ENCODE data around the gene KLHL8. TPM values are rescaled to one million over a fixed set of nuclear protein-coding genes. Genes with fewer than 3 reads are reported as not detected.

The KLHL8 gene
- total and polyA plus RNA-seq, 2 donors (not counting 3 experiments of a cell fraction or from before 2014, with no cell fraction given), result 1.7 to 9.0 TPM

DNA sequence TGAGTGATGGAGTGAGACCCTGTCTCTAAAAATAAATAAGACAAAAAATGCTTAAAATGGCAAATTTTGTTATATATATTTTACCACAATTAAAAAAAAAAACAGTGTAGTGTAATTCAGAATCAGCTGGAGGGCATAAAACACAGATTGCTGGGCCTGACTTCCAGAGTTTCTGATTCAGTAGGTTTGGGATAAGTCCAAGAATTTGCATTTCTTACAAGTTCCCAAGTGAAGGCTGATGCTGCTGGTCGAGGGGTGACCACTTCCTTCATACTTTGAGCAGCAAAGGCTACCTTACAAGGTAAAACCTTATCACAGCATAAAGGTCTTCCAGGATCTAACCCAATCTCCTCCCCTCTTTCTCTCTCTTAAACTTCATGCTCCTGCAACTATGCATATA, 40.7 kb downstream of the KLHL8 start:
- H3K9ac ChIP-seq (replicated peaks; ENCODE audit: extremely low read depth, insufficient read depth, low read length), result no peak overlapping the region
- H3K27me3 ChIP-seq (ENCODE audit: control insufficient read depth in 2 of 2, insufficient read depth in 2 of 2, low read length in 2 of 2), result no peaks in the 10 kb centered on the region
- no peaks in the 10 kb centered on the region for H3K4me1 ChIP-seq (ENCODE audit: control insufficient read depth, extremely low read depth, insufficient read depth, low read length)
- H3K9me1 ChIP-seq (replicated peaks; ENCODE audit: control insufficient read depth, extremely low read depth, insufficient read depth, low read length), result no peaks in the 10 kb centered on the region
- ChIA-PET CTCF (interaction anchor here (1.0 kb wide), 1 partner anchor 29 kb away, joined by 3 read pairs; no protein-coding TSS in a partner anchor), POLR2A (no interaction called here)
- no peak overlapping the region for H3K27ac ChIP-seq (ENCODE audit: insufficient read depth, low read depth, low read length)
- H4K20me1 ChIP-seq (replicated peaks; ENCODE audit: control insufficient read depth, extremely low read depth, insufficient read depth, low read length), result no peaks in the 10 kb centered on the region
- no peaks in the 10 kb centered on the region for H3K79me2 ChIP-seq (ENCODE audit: control insufficient read depth, insufficient read depth, low read length)
- no peaks in the 10 kb centered on the region for H3K36me3 ChIP-seq (ENCODE audit: control insufficient read depth in 2 of 2, extremely low read depth in 1 of 2, insufficient read depth in 2 of 2, low read length in 2 of 2)
- intact Hi-C loops (cut with micrococcal nuclease) (no loop called here), dilution Hi-C loops (cut with MboI; ENCODE audit: extremely low pct_ligation_motif_present, low sequenced_read_pairs) (no loop called here)
- H3K9me3 ChIP-seq (replicated peaks; ENCODE audit: control insufficient read depth, insufficient read depth, low read length), result no peaks in the 10 kb centered on the region
- no peak overlapping the region for H3K4me3 ChIP-seq (replicated peaks in 1 of 3; ENCODE audit: insufficient read depth in 1 of 3, low read depth in 1 of 3, low read length in 3 of 3)
- no peak overlapping the region for H2AFZ ChIP-seq (ENCODE audit: low read depth, low read length)
- no peak for TF ChIP-seq POLR2AphosphoS5 (IDR thresholded peaks at IDR 0.05; ENCODE audit: insufficient read depth, low read depth, low read length)
- TF ChIP-seq, protein P1, sequence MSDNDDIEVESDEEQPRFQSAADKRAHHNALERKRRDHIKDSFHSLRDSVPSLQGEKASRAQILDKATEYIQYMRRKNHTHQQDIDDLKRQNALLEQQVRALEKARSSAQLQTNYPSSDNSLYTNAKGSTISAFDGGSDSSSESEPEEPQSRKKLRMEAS (IDR thresholded peaks at IDR 0.05; ENCODE audit: insufficient read depth, insufficient read length), result no peak
- no peak for TF ChIP-seq POLR2A (IDR thresholded peaks at IDR 0.05; ENCODE audit: low read depth, low read length)
- DNase-seq (ENCODE audit: low read depth, low spot score), result no peak
- no TSS peak for BruUV-seq (replicated peaks)
- FAIRE-seq, result no peak
- H3K4me2 ChIP-seq (ENCODE audit: insufficient read depth, low read length), result no peak overlapping the region

DNA sequence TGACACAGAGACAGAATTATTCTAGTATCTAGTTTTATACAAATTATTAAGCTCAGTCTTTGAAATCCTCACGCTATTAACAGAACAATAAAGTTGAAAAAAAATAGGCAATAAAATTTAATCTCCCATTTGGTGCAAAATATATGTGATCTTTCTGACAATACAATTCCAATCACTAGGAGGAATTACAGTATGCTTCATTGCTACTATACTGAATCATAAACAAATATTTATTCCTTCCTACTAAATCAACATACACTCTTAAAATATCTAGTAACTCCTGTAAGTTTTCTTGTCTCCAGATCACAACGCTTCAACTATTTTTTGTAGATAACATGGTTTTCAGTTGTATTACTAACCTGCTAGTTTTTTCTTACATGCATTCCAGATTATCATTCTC, 45.7 kb downstream of the KLHL8 start:
- dilution Hi-C loops (cut with MboI; ENCODE audit: extremely low pct_ligation_motif_present, low sequenced_read_pairs), result no loop called here
- Histone ChIP-seq H3K27me3 (ENCODE audit: control insufficient read depth in 2 of 2, insufficient read depth in 2 of 2, low read length in 2 of 2) (no peaks in the 10 kb centered on the region), H2AFZ (ENCODE audit: low read depth, low read length) (no peak overlapping the region), H3K4me3 (replicated peaks in 1 of 3; ENCODE audit: insufficient read depth in 1 of 3, low read depth in 1 of 3, low read length in 3 of 3) (no peak overlapping the region), H3K36me3 (ENCODE audit: control insufficient read depth in 2 of 2, extremely low read depth in 1 of 2, insufficient read depth in 2 of 2, low read length in 2 of 2) (no peaks in the 10 kb centered on the region), H3K79me2 (ENCODE audit: control insufficient read depth, insufficient read depth, low read length) (no peaks in the 10 kb centered on the region), H3K4me1 (ENCODE audit: control insufficient read depth, extremely low read depth, insufficient read depth, low read length) (no peaks in the 10 kb centered on the region), H4K20me1 (replicated peaks; ENCODE audit: control insufficient read depth, extremely low read depth, insufficient read depth, low read length) (no peaks in the 10 kb centered on the region), H3K9ac (replicated peaks; ENCODE audit: extremely low read depth, insufficient read depth, low read length) (no peak overlapping the region), H3K4me2 (ENCODE audit: insufficient read depth, low read length) (no peak overlapping the region), H3K27ac (ENCODE audit: insufficient read depth, low read depth, low read length) (no peak overlapping the region), H3K9me3 (replicated peaks; ENCODE audit: control insufficient read depth, insufficient read depth, low read length) (no peaks in the 10 kb centered on the region), H3K9me1 (replicated peaks; ENCODE audit: control insufficient read depth, extremely low read depth, insufficient read depth, low read length) (no peaks in the 10 kb centered on the region)
- DNase-seq (ENCODE audit: low read depth, low spot score), result no peak
- no TSS peak for BruUV-seq (replicated peaks)
- intact Hi-C loops (cut with micrococcal nuclease), result no loop called here
- ChIA-PET POLR2A (no interaction called here), CTCF (interaction anchor here (1.2 kb wide), 1 partner anchor 12 kb away, joined by 5 read pairs; no protein-coding TSS in a partner anchor)
- TF ChIP-seq, protein P2, sequence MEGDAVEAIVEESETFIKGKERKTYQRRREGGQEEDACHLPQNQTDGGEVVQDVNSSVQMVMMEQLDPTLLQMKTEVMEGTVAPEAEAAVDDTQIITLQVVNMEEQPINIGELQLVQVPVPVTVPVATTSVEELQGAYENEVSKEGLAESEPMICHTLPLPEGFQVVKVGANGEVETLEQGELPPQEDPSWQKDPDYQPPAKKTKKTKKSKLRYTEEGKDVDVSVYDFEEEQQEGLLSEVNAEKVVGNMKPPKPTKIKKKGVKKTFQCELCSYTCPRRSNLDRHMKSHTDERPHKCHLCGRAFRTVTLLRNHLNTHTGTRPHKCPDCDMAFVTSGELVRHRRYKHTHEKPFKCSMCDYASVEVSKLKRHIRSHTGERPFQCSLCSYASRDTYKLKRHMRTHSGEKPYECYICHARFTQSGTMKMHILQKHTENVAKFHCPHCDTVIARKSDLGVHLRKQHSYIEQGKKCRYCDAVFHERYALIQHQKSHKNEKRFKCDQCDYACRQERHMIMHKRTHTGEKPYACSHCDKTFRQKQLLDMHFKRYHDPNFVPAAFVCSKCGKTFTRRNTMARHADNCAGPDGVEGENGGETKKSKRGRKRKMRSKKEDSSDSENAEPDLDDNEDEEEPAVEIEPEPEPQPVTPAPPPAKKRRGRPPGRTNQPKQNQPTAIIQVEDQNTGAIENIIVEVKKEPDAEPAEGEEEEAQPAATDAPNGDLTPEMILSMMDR (IDR thresholded peaks at IDR 0.05; ENCODE audit: extremely low read depth in 1 of 2, insufficient read depth in 1 of 2, low read depth in 1 of 2, low read length in 2 of 2), result no peak
- no peak for TF ChIP-seq FOS (IDR thresholded peaks at IDR 0.05; ENCODE audit: borderline replicate concordance, insufficient read depth, low read length)
- TF ChIP-seq, protein P1 (IDR thresholded peaks at IDR 0.05; ENCODE audit: insufficient read depth, insufficient read length), result no peak
- FAIRE-seq, result no peak
